Measurements from ENCODE around the gene SMAD4. TPM values are rescaled to one million over a fixed set of nuclear protein-coding genes. Genes with fewer than 3 reads are reported as not detected.

SMAD4 gene
- total and polyA plus RNA-seq, 2 experiments from 2014 or later: 41.9 to 103 TPM

DNA sequence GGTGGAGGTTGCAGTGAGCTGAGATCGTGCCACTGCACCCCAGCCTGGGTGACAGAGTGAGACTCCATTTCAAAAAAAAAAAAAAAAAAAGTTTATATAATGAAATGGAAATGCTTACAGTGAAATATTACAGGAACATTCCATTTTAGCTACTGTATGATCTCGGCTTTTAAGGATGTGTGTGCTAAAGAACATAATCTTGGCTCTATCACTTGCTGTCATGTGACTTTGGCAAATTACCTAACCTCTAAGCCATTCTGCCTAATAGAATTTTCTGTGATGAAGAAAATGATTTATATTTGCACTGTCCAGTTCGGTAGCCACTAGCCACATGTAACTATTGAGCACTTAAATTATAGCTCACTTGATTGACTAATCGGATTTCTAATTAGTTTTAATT lies 36.3 kb downstream of the SMAD4 start:
- Histone ChIP-seq H3K4me2 (no peak overlapping the region), H3K79me2 (replicated peaks; ENCODE audit: insufficient read depth) (peaks cover 25% of the 10 kb centered on the region; the same call in 1 of the 2 replicates), H4K20me1 (replicated peaks; ENCODE audit: insufficient read depth) (0 out of 2 replicates have a peak, but pooled peaks cover 4% of the 10 kb centered on the region), H3K4me3 (no peak overlapping the region), H3K9me2 (ENCODE audit: insufficient read depth) (no peaks in the 10 kb centered on the region), H3K4me1 (ENCODE audit: insufficient read depth) (no peaks in the 10 kb centered on the region), H2AFZ (no peak overlapping the region), H3K27ac (ENCODE audit: low read depth) (no peak overlapping the region), H3K36me3 (ENCODE audit: insufficient read depth) (peaks cover 24% of the 10 kb centered on the region; the same call in 1 of the 2 replicates), H3F3A (replicated peaks; ENCODE audit: low read depth) (no peaks in the 10 kb centered on the region), H3K27me3 (ENCODE audit: insufficient read depth) (no peaks in the 10 kb centered on the region)
- Mint-ChIP-seq H3K9me3 (no peaks in the 10 kb centered on the region), H3K36me3 (ENCODE audit: low read depth) (peaks cover 52% of the 10 kb centered on the region), H3K27me3 (ENCODE audit: insufficient read depth, low read depth, poor library complexity) (peaks cover 1% of the 10 kb centered on the region), H3K4me1 (no peaks in the 10 kb centered on the region), H3K27ac (no peak overlapping the region), H3K4me3 (no peak overlapping the region)
- no peak for TF ChIP-seq CREB1 (CRISPR knock-in tag; IDR thresholded peaks at IDR 0.05; ENCODE audit: low read depth)
- no peak for TF ChIP-seq EZH2phosphoT487 (IDR thresholded peaks at IDR 0.05; ENCODE audit: unreplicated experiment)
- TF ChIP-seq JUNB (IDR thresholded peaks at IDR 0.05; ENCODE audit: unreplicated experiment): no peak
- no peak for TF ChIP-seq ZNF114 (CRISPR knock-in tag; IDR thresholded peaks at IDR 0.05)
- no peak for TF ChIP-seq STAT1 (IDR thresholded peaks at IDR 0.05; ENCODE audit: unreplicated experiment)
- no peak for TF ChIP-seq EZH2 (IDR thresholded peaks at IDR 0.05; ENCODE audit: low read depth, unreplicated experiment)
- TF ChIP-seq, protein P1, sequence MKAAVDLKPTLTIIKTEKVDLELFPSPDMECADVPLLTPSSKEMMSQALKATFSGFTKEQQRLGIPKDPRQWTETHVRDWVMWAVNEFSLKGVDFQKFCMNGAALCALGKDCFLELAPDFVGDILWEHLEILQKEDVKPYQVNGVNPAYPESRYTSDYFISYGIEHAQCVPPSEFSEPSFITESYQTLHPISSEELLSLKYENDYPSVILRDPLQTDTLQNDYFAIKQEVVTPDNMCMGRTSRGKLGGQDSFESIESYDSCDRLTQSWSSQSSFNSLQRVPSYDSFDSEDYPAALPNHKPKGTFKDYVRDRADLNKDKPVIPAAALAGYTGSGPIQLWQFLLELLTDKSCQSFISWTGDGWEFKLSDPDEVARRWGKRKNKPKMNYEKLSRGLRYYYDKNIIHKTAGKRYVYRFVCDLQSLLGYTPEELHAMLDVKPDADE (IDR thresholded peaks at IDR 0.05): no peak
- TF ChIP-seq, protein P2, sequence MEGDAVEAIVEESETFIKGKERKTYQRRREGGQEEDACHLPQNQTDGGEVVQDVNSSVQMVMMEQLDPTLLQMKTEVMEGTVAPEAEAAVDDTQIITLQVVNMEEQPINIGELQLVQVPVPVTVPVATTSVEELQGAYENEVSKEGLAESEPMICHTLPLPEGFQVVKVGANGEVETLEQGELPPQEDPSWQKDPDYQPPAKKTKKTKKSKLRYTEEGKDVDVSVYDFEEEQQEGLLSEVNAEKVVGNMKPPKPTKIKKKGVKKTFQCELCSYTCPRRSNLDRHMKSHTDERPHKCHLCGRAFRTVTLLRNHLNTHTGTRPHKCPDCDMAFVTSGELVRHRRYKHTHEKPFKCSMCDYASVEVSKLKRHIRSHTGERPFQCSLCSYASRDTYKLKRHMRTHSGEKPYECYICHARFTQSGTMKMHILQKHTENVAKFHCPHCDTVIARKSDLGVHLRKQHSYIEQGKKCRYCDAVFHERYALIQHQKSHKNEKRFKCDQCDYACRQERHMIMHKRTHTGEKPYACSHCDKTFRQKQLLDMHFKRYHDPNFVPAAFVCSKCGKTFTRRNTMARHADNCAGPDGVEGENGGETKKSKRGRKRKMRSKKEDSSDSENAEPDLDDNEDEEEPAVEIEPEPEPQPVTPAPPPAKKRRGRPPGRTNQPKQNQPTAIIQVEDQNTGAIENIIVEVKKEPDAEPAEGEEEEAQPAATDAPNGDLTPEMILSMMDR (conservative IDR thresholded peaks at IDR 0.05; ENCODE audit: low read depth in 2 of 2): no peak
- TF ChIP-seq, protein P3, sequence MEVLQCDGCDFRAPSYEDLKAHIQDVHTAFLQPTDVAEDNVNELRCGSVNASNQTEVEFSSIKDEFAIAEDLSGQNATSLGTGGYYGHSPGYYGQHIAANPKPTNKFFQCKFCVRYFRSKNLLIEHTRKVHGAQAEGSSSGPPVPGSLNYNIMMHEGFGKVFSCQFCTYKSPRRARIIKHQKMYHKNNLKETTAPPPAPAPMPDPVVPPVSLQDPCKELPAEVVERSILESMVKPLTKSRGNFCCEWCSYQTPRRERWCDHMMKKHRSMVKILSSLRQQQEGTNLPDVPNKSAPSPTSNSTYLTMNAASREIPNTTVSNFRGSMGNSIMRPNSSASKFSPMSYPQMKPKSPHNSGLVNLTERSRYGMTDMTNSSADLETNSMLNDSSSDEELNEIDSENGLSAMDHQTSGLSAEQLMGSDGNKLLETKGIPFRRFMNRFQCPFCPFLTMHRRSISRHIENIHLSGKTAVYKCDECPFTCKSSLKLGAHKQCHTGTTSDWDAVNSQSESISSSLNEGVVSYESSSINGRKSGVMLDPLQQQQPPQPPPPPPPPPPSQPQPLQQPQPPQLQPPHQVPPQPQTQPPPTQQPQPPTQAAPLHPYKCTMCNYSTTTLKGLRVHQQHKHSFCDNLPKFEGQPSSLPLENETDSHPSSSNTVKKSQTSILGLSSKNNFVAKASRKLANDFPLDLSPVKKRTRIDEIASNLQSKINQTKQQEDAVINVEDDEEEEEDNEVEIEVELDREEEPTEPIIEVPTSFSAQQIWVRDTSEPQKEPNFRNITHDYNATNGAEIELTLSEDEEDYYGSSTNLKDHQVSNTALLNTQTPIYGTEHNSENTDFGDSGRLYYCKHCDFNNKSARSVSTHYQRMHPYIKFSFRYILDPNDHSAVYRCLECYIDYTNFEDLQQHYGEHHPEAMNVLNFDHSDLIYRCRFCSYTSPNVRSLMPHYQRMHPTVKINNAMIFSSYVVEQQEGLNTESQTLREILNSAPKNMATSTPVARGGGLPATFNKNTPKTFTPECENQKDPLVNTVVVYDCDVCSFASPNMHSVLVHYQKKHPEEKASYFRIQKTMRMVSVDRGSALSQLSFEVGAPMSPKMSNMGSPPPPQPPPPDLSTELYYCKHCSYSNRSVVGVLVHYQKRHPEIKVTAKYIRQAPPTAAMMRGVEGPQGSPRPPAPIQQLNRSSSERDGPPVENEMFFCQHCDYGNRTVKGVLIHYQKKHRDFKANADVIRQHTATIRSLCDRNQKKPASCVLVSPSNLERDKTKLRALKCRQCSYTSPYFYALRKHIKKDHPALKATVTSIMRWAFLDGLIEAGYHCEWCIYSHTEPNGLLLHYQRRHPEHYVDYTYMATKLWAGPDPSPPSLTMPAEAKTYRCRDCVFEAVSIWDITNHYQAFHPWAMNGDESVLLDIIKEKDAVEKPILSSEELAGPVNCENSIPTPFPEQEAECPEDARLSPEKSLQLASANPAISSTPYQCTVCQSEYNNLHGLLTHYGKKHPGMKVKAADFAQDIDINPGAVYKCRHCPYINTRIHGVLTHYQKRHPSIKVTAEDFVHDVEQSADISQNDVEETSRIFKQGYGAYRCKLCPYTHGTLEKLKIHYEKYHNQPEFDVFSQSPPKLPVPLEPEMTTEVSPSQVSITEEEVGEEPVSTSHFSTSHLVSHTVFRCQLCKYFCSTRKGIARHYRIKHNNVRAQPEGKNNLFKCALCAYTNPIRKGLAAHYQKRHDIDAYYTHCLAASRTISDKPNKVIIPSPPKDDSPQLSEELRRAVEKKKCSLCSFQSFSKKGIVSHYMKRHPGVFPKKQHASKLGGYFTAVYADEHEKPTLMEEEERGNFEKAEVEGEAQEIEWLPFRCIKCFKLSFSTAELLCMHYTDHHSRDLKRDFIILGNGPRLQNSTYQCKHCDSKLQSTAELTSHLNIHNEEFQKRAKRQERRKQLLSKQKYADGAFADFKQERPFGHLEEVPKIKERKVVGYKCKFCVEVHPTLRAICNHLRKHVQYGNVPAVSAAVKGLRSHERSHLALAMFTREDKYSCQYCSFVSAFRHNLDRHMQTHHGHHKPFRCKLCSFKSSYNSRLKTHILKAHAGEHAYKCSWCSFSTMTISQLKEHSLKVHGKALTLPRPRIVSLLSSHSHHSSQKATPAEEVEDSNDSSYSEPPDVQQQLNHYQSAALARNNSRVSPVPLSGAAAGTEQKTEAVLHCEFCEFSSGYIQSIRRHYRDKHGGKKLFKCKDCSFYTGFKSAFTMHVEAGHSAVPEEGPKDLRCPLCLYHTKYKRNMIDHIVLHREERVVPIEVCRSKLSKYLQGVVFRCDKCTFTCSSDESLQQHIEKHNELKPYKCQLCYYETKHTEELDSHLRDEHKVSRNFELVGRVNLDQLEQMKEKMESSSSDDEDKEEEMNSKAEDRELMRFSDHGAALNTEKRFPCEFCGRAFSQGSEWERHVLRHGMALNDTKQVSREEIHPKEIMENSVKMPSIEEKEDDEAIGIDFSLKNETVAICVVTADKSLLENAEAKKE (CRISPR knock-in tag; IDR thresholded peaks at IDR 0.05): no peak
- no peak for TF ChIP-seq ZNF331 (CRISPR knock-in tag; IDR thresholded peaks at IDR 0.05; ENCODE audit: low read depth)
- no peak for TF ChIP-seq POLR2AphosphoS5 (IDR thresholded peaks at IDR 0.05; ENCODE audit: low read depth)
- no peak for TF ChIP-seq NANOG (IDR thresholded peaks at IDR 0.05; ENCODE audit: borderline replicate concordance)
- TF ChIP-seq, protein P4, sequence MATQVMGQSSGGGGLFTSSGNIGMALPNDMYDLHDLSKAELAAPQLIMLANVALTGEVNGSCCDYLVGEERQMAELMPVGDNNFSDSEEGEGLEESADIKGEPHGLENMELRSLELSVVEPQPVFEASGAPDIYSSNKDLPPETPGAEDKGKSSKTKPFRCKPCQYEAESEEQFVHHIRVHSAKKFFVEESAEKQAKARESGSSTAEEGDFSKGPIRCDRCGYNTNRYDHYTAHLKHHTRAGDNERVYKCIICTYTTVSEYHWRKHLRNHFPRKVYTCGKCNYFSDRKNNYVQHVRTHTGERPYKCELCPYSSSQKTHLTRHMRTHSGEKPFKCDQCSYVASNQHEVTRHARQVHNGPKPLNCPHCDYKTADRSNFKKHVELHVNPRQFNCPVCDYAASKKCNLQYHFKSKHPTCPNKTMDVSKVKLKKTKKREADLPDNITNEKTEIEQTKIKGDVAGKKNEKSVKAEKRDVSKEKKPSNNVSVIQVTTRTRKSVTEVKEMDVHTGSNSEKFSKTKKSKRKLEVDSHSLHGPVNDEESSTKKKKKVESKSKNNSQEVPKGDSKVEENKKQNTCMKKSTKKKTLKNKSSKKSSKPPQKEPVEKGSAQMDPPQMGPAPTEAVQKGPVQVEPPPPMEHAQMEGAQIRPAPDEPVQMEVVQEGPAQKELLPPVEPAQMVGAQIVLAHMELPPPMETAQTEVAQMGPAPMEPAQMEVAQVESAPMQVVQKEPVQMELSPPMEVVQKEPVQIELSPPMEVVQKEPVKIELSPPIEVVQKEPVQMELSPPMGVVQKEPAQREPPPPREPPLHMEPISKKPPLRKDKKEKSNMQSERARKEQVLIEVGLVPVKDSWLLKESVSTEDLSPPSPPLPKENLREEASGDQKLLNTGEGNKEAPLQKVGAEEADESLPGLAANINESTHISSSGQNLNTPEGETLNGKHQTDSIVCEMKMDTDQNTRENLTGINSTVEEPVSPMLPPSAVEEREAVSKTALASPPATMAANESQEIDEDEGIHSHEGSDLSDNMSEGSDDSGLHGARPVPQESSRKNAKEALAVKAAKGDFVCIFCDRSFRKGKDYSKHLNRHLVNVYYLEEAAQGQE (IDR thresholded peaks at IDR 0.05; ENCODE audit: unreplicated experiment): no peak
- DNase-seq (ENCODE audit: low spot score): no peak
- ATAC-seq: no peak
